PC-9 (cell line): ENCODE results near the gene RIPOR3.

ENCODE experiments used
- CTCF ChIP-seq: fragments of 200-600 bp; sonication (generic); conservative IDR thresholded peaks from 2 replicates; pipeline ENCODE4 v1.6.1; 2017; ENCODE audit warnings: mixed run types, antibody characterized with exemption, mild to moderate bottlenecking, moderate library complexity
- EZH2 ChIP-seq: fragments of 200-600 bp; sonication (generic); IDR thresholded peaks from 2 replicates; pipeline ENCODE4 v1.8.0; 2017; ENCODE audit warnings: antibody characterized with exemption, low read depth

GRCh38 chr20:50628332-50628731 is 63.0 kb downstream of the RIPOR3 start:
- no peak for TF ChIP-seq CTCF
- TF ChIP-seq EZH2 = no peak
